Measurements from ENCODE around the gene MRPL32.

The MRPL32 gene

GRCh38 chr7:42986213-42986612, 54.0 kb downstream of the MRPL32 start:
- Histone ChIP-seq H3K4me1 (ENCODE audit: control insufficient read depth, low read length) (no peaks in the 10 kb centered on the region), H3K4me3 (ENCODE audit: low read length) (no peak overlapping the region), H3K79me2 (ENCODE audit: control insufficient read depth, low read length) (no peaks in the 10 kb centered on the region), H4K20me1 (ENCODE audit: control insufficient read depth, insufficient read depth, low read depth, low read length) (no peaks in the 10 kb centered on the region), H3K27me3 (ENCODE audit: control insufficient read depth, low read length) (peaks cover 16% of the 10 kb centered on the region; the same call in 1 of the 2 replicates), H3F3A (ENCODE audit: control insufficient read depth, insufficient read depth) (no peaks in the 10 kb centered on the region), H3K27ac (ENCODE audit: low read depth, low read length) (no peak overlapping the region), H3K4me2 (ENCODE audit: low read length) (no peak overlapping the region), H3K36me3 (ENCODE audit: control insufficient read depth, low read length) (no peaks in the 10 kb centered on the region), H3K9me3 (ENCODE audit: control insufficient read depth, insufficient read depth, low read length) (peaks cover 5% of the 10 kb centered on the region; the same call in 1 of the 2 replicates), H3K9me2 (replicated peaks; ENCODE audit: control insufficient read depth, low read length) (no peaks in the 10 kb centered on the region)
- TF ChIP-seq EZH2phosphoT487 (IDR thresholded peaks at IDR 0.05; ENCODE audit: borderline replicate concordance, low read length): no peak
- TF ChIP-seq, protein P1, sequence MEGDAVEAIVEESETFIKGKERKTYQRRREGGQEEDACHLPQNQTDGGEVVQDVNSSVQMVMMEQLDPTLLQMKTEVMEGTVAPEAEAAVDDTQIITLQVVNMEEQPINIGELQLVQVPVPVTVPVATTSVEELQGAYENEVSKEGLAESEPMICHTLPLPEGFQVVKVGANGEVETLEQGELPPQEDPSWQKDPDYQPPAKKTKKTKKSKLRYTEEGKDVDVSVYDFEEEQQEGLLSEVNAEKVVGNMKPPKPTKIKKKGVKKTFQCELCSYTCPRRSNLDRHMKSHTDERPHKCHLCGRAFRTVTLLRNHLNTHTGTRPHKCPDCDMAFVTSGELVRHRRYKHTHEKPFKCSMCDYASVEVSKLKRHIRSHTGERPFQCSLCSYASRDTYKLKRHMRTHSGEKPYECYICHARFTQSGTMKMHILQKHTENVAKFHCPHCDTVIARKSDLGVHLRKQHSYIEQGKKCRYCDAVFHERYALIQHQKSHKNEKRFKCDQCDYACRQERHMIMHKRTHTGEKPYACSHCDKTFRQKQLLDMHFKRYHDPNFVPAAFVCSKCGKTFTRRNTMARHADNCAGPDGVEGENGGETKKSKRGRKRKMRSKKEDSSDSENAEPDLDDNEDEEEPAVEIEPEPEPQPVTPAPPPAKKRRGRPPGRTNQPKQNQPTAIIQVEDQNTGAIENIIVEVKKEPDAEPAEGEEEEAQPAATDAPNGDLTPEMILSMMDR (IDR thresholded peaks at IDR 0.05; ENCODE audit: low read depth, low read length, poor library complexity, severe bottlenecking): no peak

DNA sequence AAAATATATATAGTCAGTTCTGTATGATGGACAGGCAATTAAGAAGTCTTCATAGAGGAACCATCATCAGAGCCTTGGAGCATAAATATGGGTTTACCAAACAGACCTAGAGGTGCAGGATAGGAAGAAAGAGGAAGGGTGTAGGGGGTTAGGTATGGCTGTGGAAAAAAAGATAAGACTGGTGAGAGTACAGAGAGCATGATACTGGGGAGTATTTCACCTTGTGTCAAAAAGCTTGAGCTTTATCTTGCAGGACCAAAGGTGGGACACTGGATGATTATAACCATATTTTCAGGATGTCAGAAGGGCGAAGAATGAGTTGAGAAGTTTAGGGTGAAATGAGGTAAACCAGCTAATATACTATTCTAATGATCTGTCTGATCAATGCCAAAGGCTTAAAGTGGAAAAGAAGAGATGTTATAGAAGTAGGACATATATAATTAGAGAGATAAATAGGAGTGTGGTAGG, 54.6 kb downstream of the MRPL32 start:
- peaks cover 18% of the 10 kb centered on the region; the same call in 1 of the 2 replicates for H3K27me3 ChIP-seq (ENCODE audit: control insufficient read depth, low read length)
- H4K20me1 ChIP-seq (ENCODE audit: control insufficient read depth, insufficient read depth, low read depth, low read length): no peaks in the 10 kb centered on the region
- H3K27ac ChIP-seq (ENCODE audit: low read depth, low read length): no peak overlapping the region
- H3K4me3 ChIP-seq (ENCODE audit: low read length): no peak overlapping the region
- H3F3A ChIP-seq (ENCODE audit: control insufficient read depth, insufficient read depth): no peaks in the 10 kb centered on the region
- no peaks in the 10 kb centered on the region for H3K4me1 ChIP-seq (ENCODE audit: control insufficient read depth, low read length)
- no peaks in the 10 kb centered on the region for H3K9me2 ChIP-seq (replicated peaks; ENCODE audit: control insufficient read depth, low read length)
- H3K4me2 ChIP-seq (ENCODE audit: low read length): no peak overlapping the region
- no peaks in the 10 kb centered on the region for H3K79me2 ChIP-seq (ENCODE audit: control insufficient read depth, low read length)
- H3K9me3 ChIP-seq (ENCODE audit: control insufficient read depth, insufficient read depth, low read length): peaks cover 5% of the 10 kb centered on the region; the same call in 1 of the 2 replicates
- TF ChIP-seq, protein P1 (IDR thresholded peaks at IDR 0.05; ENCODE audit: low read depth, low read length, poor library complexity, severe bottlenecking): no peak
- TF ChIP-seq EZH2phosphoT487 (IDR thresholded peaks at IDR 0.05; ENCODE audit: borderline replicate concordance, low read length): no peak
- no peaks in the 10 kb centered on the region for H3K36me3 ChIP-seq (ENCODE audit: control insufficient read depth, low read length)
